Prostate gland (tissue), 2 donors: ENCODE results near the gene ATP1B4.
"Not testable (repeated sequence)": the region's sequence is repeated elsewhere in the genome, so short reads cannot be mapped to it uniquely, and the experiment has no call there.

ENCODE experiments used
- CTCF ChIP-seq, 4 experiments: fragments of 200-600 bp in 2 of 4; fragments of 450-650 bp in 2 of 4; sonication (generic) in 2 of 4; IDR thresholded peaks; 1 replicate in 3 of 4; 2 replicates in 1 of 4; pipeline ENCODE4 v1.5.1; 2016 to 2019; ENCODE audit warnings: antibody characterized with exemption in 4 of 4, mild to moderate bottlenecking in 2 of 4, moderate library complexity in 2 of 4
- POLR2A ChIP-seq: fragments of 450-650 bp; IDR thresholded peaks from one replicate; pipeline ENCODE4 v1.6.1; 2016; ENCODE audit warnings: antibody characterized with exemption, mild to moderate bottlenecking
- POLR2AphosphoS5 ChIP-seq: sonication (generic); formaldehyde crosslinking; IDR thresholded peaks from one replicate; pipeline ENCODE4 v1.6.1; 2017; ENCODE audit warnings: antibody characterized with exemption

- TF ChIP-seq CTCF (IDR thresholded peaks at IDR 0.05); POLR2AphosphoS5; POLR2A: not testable (repeated sequence)
Measured at GRCh38 chrX:120344566-120344965, 17.3 kb upstream of the ATP1B4 start.
